Kidney capillary endothelial cell (primary cell): ENCODE measurements around the gene BMPR1B.
"Not testable (repeated sequence)": the region's sequence is repeated elsewhere in the genome, so short reads cannot be mapped to it uniquely, and the experiment has no call there.

Experiments used
- DNase-seq: peaks from one replicate; pipeline ENCODE4 v3.0.0-alpha.2; 2018; ENCODE audit warnings: low spot score

The BMPR1B gene

GRCh38 chr4:94763005-94763404 lies 5.2 kb downstream of the BMPR1B start:
- DNase-seq: no peak

- DNase-seq: no peak
Observed at GRCh38 chr4:94763500-94763899, 5.7 kb downstream of the BMPR1B start.

- DNase-seq: no peak
Observed at GRCh38 chr4:94764069-94764468, 6.3 kb downstream of the BMPR1B start.

- no peak for DNase-seq
Observed at GRCh38 chr4:94765174-94765573, 7.4 kb downstream of the BMPR1B start.

GRCh38 chr4:94765648-94766047 lies 7.9 kb downstream of the BMPR1B start:
- DNase-seq: no peak

- DNase-seq: no peak
Observed at GRCh38 chr4:94766856-94767255, 9.1 kb downstream of the BMPR1B start.

GRCh38 chr4:94767446-94767845 lies 9.7 kb downstream of the BMPR1B start:
- no peak for DNase-seq

- DNase-seq: no peak
Observed at GRCh38 chr4:94782707-94783106, 25.0 kb downstream of the BMPR1B start.

- DNase-seq: no peak
Observed at GRCh38 chr4:94791701-94792100, 33.9 kb downstream of the BMPR1B start.

- DNase-seq: no peak
Observed at GRCh38 chr4:94798808-94799207, 41.1 kb downstream of the BMPR1B start.

- DNase-seq: no peak
Observed at GRCh38 chr4:94801016-94801415, 43.3 kb downstream of the BMPR1B start.

GRCh38 chr4:94802091-94802490 lies 44.3 kb downstream of the BMPR1B start:
- no peak for DNase-seq

GRCh38 chr4:94803181-94803580 lies 45.4 kb downstream of the BMPR1B start:
- DNase-seq: no peak

- DNase-seq: no peak
Observed at GRCh38 chr4:94804650-94805049, 46.9 kb downstream of the BMPR1B start.

- DNase-seq: no peak
Observed at GRCh38 chr4:94806376-94806775, 48.6 kb downstream of the BMPR1B start.

- DNase-seq: no peak
Observed at GRCh38 chr4:94811643-94812042, 53.9 kb downstream of the BMPR1B start.

GRCh38 chr4:94813221-94813620 lies 55.5 kb downstream of the BMPR1B start:
- DNase-seq: no peak

- no peak for DNase-seq
Observed at GRCh38 chr4:94814237-94814636, 56.5 kb downstream of the BMPR1B start.

- no peak for DNase-seq
Observed at GRCh38 chr4:94819371-94820168, 61.8 kb downstream of the BMPR1B start.

GRCh38 chr4:94826206-94826605 lies 68.5 kb downstream of the BMPR1B start:
- DNase-seq: no peak

GRCh38 chr4:94827481-94828110 lies 69.8 kb downstream of the BMPR1B start:
- peak; percentile 85 for DNase-seq

GRCh38 chr4:94828882-94829281 lies 71.1 kb downstream of the BMPR1B start:
- no peak for DNase-seq

- no peak for DNase-seq
Observed at GRCh38 chr4:94831607-94832006, 73.9 kb downstream of the BMPR1B start.

- not testable (repeated sequence) for DNase-seq
Observed at GRCh38 chr4:94832329-94832728, 74.6 kb downstream of the BMPR1B start.
